B cell (primary cell): ENCODE results near the gene CCDC13.

ENCODE experiments used
- CTCF ChIP-seq: fragments of 200-600 bp; IDR thresholded peaks from one replicate; pipeline ENCODE4 v1.8.0; 2022; ENCODE audit warnings: antibody characterized with exemption, mild to moderate bottlenecking
- EZH2 ChIP-seq: IDR thresholded peaks from 2 replicates; pipeline ENCODE4 v1.6.1; 2012; ENCODE audit warnings: borderline replicate concordance, low read depth, mild to moderate bottlenecking, moderate library complexity, low read length; ENCODE audit not compliant: insufficient read depth, poor library complexity, severe bottlenecking

DNA sequence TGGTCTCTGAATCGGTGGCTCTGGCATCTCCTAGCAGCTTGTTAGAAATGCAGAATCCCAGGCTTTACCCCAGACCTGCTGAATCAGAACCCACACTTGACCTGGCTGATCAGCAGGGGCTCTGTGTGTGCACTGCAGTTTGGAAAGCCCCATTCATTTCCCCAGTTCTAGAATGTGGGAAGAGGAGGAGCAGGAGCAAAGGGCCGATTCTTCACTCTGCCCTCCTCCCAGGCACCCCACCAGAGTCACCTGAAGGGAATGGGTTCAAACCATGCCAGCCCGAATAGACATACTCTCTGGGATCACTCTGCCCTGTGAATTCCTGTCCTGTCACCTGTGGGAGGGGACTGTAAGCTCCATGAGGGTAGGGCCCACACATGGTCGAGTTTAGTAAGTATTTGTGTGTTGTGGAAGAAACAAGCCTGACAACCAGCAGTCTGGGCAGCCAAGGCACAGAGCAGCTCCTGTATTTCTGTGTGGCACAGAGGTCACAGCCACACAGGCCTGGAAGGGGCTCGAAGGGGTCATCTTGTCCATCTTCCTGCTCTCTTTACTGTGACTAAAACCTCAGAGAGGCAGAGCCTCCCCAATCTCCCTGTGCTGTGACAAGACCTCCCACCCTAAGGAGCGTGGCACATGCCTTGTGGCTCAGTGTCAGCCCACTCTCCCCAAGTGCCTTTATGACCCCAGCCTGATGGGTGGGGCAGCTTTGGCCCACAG is 41.4 kb downstream of the CCDC13 start:
- no peak for TF ChIP-seq CTCF
- TF ChIP-seq EZH2, result no peak
